ENCODE measurements around the gene RNF26. TPM values are rescaled to one million over a fixed set of nuclear protein-coding genes. Genes with fewer than 3 reads are reported as not detected.

Gene RNF26
- total RNA-seq, 1 experiment from 2014 or later, result 64.3 TPM

- no TSS peak for BruUV-seq (replicated peaks)
- H3K9me2 ChIP-seq (ENCODE audit: insufficient read depth), result no peaks in the 10 kb centered on the region
- H3K4me1 ChIP-seq (replicated peaks; ENCODE audit: insufficient read depth), result peaks cover 26% of the 10 kb centered on the region
- no peaks in the 10 kb centered on the region for H4K20me1 ChIP-seq (ENCODE audit: insufficient read depth)
- intact Hi-C loops (cut with micrococcal nuclease; ENCODE audit: unreplicated experiment), result loop anchor here (5.0 kb wide), 1 partner anchor 306 kb away; the partner anchor contains the start of genes RPS25 and TRAPPC4
- no peak overlapping the region for H3K4me2 ChIP-seq
- POLR2A ChIA-PET (ENCODE audit: unreplicated experiment), result interaction anchor here (0.6 kb wide), 1 partner anchor 15 kb away, joined by 33 read pairs; no protein-coding TSS in a partner anchor
- no peak for DNase-seq
- CTCF ChIA-PET, result interaction anchor here (0.8 to 1.3 kb wide), 4 partner anchors 10 to 24 kb away, joined by 3 read pairs; partner anchors contain the start of genes MFRP and RNF26
- no peak overlapping the region for H2AFZ ChIP-seq
- TF ChIP-seq EZH2 (IDR thresholded peaks at IDR 0.05; ENCODE audit: low read depth) (no peak), CTCF (conservative IDR thresholded peaks at IDR 0.05) (no peak)
- H3K4me3 ChIP-seq, result no peak overlapping the region
- H3K9me3 ChIP-seq (ENCODE audit: insufficient read depth, low read depth), result no peaks in the 10 kb centered on the region
- H3K79me2 ChIP-seq (ENCODE audit: low read depth), result no peaks in the 10 kb centered on the region
- no peaks in the 10 kb centered on the region for H3K36me3 ChIP-seq (ENCODE audit: low read depth)
- H3F3A ChIP-seq (ENCODE audit: insufficient read depth, low read depth), result peaks cover 19% of the 10 kb centered on the region; the same call in 1 of the 2 replicates
- H3K27me3 ChIP-seq (ENCODE audit: insufficient read depth, low read depth), result no peaks in the 10 kb centered on the region
- no peak overlapping the region for H3K27ac ChIP-seq
These were observed 11.3 kb upstream of the RNF26 start for GRCh38 chr11:119322921-119323531.

GRCh38 chr11:119323532-119324033 lies 10.7 kb upstream of the RNF26 start:
- H3K9me3 ChIP-seq (ENCODE audit: insufficient read depth, low read depth), result no peaks in the 10 kb centered on the region
- H3K4me3 ChIP-seq, result no peak overlapping the region
- no peaks in the 10 kb centered on the region for H3K79me2 ChIP-seq (ENCODE audit: low read depth)
- peaks cover 22% of the 10 kb centered on the region for H3K4me1 ChIP-seq (replicated peaks; ENCODE audit: insufficient read depth)
- TF ChIP-seq CTCF (conservative IDR thresholded peaks at IDR 0.05), result peak; percentile 96
- TF ChIP-seq EZH2 (IDR thresholded peaks at IDR 0.05; ENCODE audit: low read depth), result no peak
- H3F3A ChIP-seq (ENCODE audit: insufficient read depth, low read depth), result peaks cover 19% of the 10 kb centered on the region; the same call in 1 of the 2 replicates
- H3K4me2 ChIP-seq, result no peak overlapping the region
- peak; percentile 59 to 71 for DNase-seq
- H3K27me3 ChIP-seq (ENCODE audit: insufficient read depth, low read depth), result no peaks in the 10 kb centered on the region
- POLR2A ChIA-PET (ENCODE audit: unreplicated experiment), result interaction anchor here (0.6 kb wide), 1 partner anchor 15 kb away, joined by 33 read pairs; no protein-coding TSS in a partner anchor
- intact Hi-C loops (cut with micrococcal nuclease; ENCODE audit: unreplicated experiment), result loop anchor here (5.0 kb wide), 1 partner anchor 306 kb away; the partner anchor contains the start of genes RPS25 and TRAPPC4
- no peaks in the 10 kb centered on the region for H3K9me2 ChIP-seq (ENCODE audit: insufficient read depth)
- CTCF ChIA-PET, result interaction anchor here (0.6 to 1.3 kb wide), 4 partner anchors 15 to 179 kb away, joined by 3 to 5 read pairs (median 3); no protein-coding TSS in a partner anchor
- no peaks in the 10 kb centered on the region for H3K36me3 ChIP-seq (ENCODE audit: low read depth)
- no peak overlapping the region for H2AFZ ChIP-seq
- no peak overlapping the region for H3K27ac ChIP-seq
- no peaks in the 10 kb centered on the region for H4K20me1 ChIP-seq (ENCODE audit: insufficient read depth)
- no TSS peak for BruUV-seq (replicated peaks)

- intact Hi-C loops (cut with micrococcal nuclease; ENCODE audit: unreplicated experiment), result loop anchor here (5.0 kb wide), 1 partner anchor 307 kb away; the partner anchor contains the start of genes RPS25 and TRAPPC4
- Histone ChIP-seq H3K27ac (no peak overlapping the region), H3K4me2 (no peak overlapping the region), H2AFZ (no peak overlapping the region), H3K4me3 (no peak overlapping the region), H3K9me3 (ENCODE audit: insufficient read depth, low read depth) (no peaks in the 10 kb centered on the region), H3K4me1 (replicated peaks; ENCODE audit: insufficient read depth) (peaks cover 16% of the 10 kb centered on the region; the same call in 1 of the 2 replicates), H4K20me1 (ENCODE audit: insufficient read depth) (no peaks in the 10 kb centered on the region), H3K9me2 (ENCODE audit: insufficient read depth) (no peaks in the 10 kb centered on the region), H3K36me3 (ENCODE audit: low read depth) (no peaks in the 10 kb centered on the region), H3K27me3 (ENCODE audit: insufficient read depth, low read depth) (no peaks in the 10 kb centered on the region), H3K79me2 (ENCODE audit: low read depth) (no peaks in the 10 kb centered on the region), H3F3A (ENCODE audit: insufficient read depth, low read depth) (peaks cover 17% of the 10 kb centered on the region; the same call in 1 of the 2 replicates)
- ChIA-PET CTCF (interaction anchor here (0.6 to 1.3 kb wide), 3 partner anchors 30 to 180 kb away, joined by 3 to 5 read pairs (median 3); no protein-coding TSS in a partner anchor), POLR2A (ENCODE audit: unreplicated experiment) (no interaction called here)
- DNase-seq, result no peak
- no peak for TF ChIP-seq EZH2 (IDR thresholded peaks at IDR 0.05; ENCODE audit: low read depth)
- no peak for TF ChIP-seq CTCF (conservative IDR thresholded peaks at IDR 0.05)
- BruUV-seq (replicated peaks), result no TSS peak
These were observed 10.1 kb upstream of the RNF26 start for GRCh38 chr11:119324189-119324588.

Measured in PC-9 (cell line).